NOMO-1 treated with DMSO at 0.1 percent for 48 hours (cell line): ENCODE results near the gene CASQ2.

Experiments used
- DNase-seq: peaks from one replicate; lab custom pipeline; 2025; ENCODE audit not compliant: unreplicated experiment; lab: John Stamatoyannopoulos, UW

CASQ2 gene

DNA sequence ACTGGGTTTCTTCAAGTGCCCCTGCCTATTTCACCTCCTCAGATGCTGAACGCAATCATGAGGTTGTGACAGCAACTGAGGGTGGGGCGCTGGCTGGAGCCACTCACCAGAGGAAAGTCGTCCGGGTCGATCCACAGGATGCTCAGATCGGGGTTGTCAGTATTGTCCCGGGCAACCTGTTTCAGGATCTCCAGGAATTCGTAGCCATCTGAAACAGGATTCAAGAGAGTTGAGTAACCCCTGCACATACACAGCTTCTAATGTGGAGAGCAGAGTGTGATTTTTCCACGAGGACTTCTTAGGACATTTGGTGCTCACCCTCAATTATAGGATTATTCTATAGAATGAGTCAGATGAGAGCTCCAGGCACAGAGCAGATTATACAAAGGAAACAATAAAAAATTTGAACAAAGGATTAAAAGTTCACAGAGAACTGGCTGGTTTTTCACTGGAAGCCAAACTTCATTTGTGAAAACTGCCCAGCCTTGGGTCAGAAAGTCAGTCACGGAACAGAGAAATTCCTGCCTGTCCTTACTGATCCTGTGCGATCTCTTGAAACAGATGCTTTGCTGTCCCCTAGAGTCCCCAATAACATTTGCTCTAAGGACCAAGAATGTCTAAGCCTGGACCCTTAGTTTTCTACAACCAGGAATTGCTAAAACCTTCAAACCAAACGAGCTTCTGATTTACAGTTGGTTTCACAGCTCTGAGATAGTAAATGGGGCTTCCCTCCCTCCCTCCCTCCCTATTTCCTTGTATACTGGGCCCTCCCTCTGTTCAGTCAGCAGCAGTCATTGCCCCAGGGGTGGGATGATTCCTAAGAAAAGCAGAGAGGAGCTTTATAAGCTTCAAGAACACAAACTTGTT lies 63.2 kb downstream of the CASQ2 start:
- DNase-seq, result no peak

DNA sequence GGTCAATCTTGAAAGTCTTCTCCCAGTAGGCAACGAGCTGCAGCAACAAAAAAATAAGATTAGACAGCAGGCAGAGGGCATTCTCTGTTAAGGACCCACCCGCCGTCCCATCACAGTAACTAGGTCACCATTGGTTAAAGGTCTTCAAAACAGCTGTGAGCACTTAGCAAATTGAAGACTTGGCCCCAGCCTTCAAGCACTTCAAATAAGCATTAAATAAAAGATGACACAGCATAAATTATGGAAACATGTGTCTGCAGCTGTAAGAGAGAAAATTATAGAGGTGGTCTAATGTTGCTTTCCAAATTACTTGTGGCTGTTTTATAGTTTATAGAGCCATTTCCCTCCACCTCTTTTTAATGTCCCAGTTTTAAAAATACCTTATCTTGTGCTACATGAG lies 65.6 kb downstream of the CASQ2 start:
- no peak for DNase-seq

DNA sequence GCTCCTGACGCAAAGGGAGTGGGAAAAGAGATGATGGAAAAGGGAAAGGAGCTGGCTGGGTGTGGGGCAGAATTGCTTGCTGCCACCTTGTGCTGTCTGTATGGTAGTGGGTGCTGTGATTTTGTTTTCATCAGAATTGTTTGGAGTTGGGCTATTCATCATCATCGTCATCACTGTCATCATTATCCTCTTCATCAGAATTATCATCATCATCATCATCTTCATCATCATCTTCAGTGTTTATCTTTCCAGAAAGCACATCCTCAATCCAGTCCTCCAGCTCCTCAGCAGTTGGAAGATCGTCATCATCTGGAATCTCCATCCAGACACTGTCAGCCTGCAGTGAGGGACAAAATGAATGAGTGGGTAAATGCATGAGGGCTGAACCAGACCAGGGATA lies 67.4 kb downstream of the CASQ2 start:
- DNase-seq, result no peak

- no peak for DNase-seq
These were observed 70.9 kb downstream of the CASQ2 start for GRCh38 chr1:115697619-115698018.

- DNase-seq, result no peak
These were observed 73.7 kb downstream of the CASQ2 start for GRCh38 chr1:115694805-115695204.

- no peak for DNase-seq
These were observed 76.3 kb downstream of the CASQ2 start for GRCh38 chr1:115692224-115692623.

DNA sequence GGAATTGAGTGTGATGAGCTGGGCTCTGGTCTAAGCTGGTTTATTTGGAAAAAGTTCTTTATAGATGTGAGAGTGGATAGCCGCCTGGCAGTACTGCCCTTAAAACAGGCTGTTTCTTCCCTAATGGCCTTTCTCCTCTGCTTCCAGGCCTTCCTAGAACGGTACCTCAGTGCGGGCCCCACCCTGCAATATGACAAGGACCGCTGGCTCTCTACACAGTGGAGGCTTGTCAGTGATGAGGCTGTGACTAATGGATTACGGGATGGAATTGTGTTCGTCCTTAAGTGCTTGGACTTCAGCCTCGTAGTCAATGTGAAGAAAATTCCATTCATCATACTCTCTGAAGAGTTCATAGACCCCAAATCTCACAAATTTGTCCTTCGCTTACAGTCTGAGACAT lies 77.5 kb downstream of the CASQ2 start:
- no peak for DNase-seq

GRCh38 chr1:115687744-115688143 lies 80.8 kb downstream of the CASQ2 start:
- DNase-seq, result no peak

- no peak for DNase-seq
These were observed 83.3 kb downstream of the CASQ2 start for GRCh38 chr1:115685029-115685705.

DNA sequence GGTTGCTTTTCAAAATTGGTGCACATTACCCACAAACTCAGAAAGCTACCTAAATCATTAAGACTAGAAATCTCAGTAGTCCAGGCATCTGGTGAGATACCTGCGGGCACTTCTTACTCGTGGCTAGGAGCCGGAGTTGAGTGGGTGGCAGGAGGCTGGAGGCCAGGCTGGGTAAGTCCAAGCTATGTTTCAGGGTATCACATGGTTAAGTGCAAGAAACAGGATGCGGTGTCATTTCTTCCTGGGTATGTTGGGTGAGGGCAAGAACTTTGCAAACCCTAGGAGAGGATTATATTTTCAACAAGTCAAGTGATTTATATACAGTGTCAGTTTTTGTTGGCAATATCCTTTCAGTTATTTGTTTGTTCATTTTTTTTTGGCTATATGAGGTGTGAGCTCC lies 85.7 kb downstream of the CASQ2 start:
- DNase-seq, result no peak

DNA sequence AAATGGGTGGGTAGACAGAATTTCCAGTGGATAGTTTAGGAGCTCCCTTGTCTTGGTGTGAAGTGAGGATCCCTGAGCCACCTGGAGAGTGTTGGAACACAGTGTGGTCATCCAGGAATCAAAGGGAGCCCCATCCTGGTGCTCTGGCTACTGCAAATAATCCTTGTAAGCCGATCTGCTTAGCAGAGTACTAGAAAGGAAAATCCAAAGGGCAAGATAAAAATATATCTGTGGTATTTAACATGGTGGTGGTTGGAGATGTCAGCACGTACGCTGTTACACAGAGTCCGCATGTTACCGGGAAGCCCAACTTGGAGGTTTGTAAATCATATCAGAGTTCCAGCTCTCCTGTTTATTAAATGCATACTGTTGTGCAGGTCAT lies 87.8 kb downstream of the CASQ2 start:
- DNase-seq, result no peak

DNA sequence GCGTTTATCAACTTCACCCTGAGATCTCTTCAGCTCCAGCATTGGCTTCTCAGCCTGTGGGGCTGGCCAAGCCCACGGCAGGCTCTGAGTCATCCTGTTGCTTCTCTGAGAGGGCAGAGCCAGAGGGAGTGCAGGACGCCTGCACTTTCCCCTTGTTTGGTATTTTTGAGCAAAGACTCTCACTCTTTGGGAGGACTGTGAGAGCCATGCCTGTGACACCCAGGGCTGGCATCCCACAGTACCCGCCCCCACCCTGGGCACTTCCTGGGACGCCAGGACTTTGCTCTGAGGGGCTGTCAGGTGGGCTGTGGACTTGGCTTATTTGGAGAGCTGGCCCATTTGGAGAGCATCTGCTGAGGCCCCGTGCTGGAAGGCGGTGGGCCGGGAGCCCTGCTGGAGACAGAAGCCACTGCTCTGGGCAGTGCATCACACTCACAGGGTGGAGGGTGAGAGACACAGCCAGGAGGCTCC lies 89.3 kb downstream of the CASQ2 start:
- DNase-seq, result no peak

DNA sequence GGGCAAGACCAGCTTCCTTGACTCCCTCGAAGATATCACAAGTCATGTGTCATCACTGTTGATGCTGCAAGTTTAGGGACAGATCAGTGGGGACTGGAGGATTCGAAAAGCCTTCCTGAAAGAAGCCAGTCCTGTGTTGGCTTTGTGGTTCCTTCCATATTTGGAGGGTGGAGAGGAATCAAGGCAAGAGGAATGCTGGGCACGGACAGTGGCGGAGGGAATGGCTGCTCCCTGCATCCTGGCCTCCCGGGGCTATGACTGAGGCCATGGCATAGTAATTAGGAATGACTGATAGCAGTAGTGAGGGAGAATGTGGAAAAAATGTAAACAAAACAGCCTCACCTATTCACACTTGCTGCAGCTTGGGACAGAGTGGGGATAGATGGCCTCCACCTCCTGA lies 90.4 kb downstream of the CASQ2 start:
- DNase-seq, result no peak

GRCh38 chr1:115677565-115677964 lies 90.9 kb downstream of the CASQ2 start:
- DNase-seq, result no peak

DNA sequence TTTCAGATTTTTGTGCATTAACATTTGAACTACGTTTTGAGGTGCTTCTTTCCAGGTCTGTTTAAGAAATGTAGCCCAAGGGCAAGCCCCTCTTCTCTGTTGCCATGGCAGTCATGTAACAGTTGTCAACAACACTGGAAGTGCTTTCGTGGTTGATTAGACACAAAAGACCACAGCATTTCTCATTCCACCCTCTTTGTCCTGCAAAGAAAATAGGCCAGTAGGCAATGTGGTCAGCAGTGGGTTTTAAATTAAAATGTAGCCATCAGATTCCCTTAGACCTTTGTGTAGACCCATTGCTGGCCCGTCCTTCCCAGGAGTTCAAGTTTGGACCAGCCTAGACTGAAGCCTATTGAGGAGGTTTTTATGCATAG lies 91.3 kb downstream of the CASQ2 start:
- DNase-seq, result no peak

- no peak for DNase-seq
These were observed 91.9 kb downstream of the CASQ2 start for GRCh38 chr1:115676498-115677181.

GRCh38 chr1:115672224-115673009 lies 96.1 kb downstream of the CASQ2 start:
- no peak for DNase-seq

- no peak for DNase-seq
These were observed 97.2 kb downstream of the CASQ2 start for GRCh38 chr1:115671176-115671934.

GRCh38 chr1:115670476-115671175 lies 97.9 kb downstream of the CASQ2 start:
- DNase-seq, result no peak

GRCh38 chr1:115669886-115670285 lies 98.6 kb downstream of the CASQ2 start:
- no peak for DNase-seq
